Kidney (tissue), 14 donors: Measurements from ENCODE around the gene PLD1. TPM values are rescaled to one million over a fixed set of nuclear protein-coding genes. Genes with fewer than 3 reads are reported as not detected.

Experiments used
- DNase-seq, 5 donors: peaks; one replicate each; pipeline ENCODE4 v3.0.0-alpha.2; 2013 to 2020
- FAIRE-seq: peaks from 2 replicates; lab custom pipeline; 2012; peaks lifted over from hg19 to GRCh38; lab: Jason Lieb, UNC
- H3K27ac ChIP-seq, 2 donors: one replicate each; pipeline ENCODE4 v1.7.0; 2013; ENCODE audit warnings: low read depth in 2 of 2, low read length in 2 of 2, inconsistent platforms in 1 of 2
- H3K27me3 ChIP-seq: one replicate; pipeline ENCODE4 v1.7.1; 2013; ENCODE audit warnings: low read length, inconsistent platforms; ENCODE audit not compliant: control insufficient read depth, insufficient read depth
- H3K36me3 ChIP-seq, 3 donors: one replicate each; pipeline versions ENCODE4 v1.7.0 to v1.7.1; 2013; ENCODE audit warnings: low read length in 3 of 3, control low read depth in 1 of 3, inconsistent platforms in 1 of 3; ENCODE audit not compliant: insufficient read depth in 3 of 3, control insufficient read depth in 2 of 3
- H3K4me1 ChIP-seq, 3 donors: one replicate each; pipeline versions ENCODE4 v1.7.0 to v1.7.1; 2013; ENCODE audit warnings: low read length in 3 of 3, inconsistent platforms in 1 of 3, low read depth in 1 of 3; ENCODE audit not compliant: control insufficient read depth in 2 of 3, insufficient read depth in 2 of 3
- H3K4me3 ChIP-seq, 3 donors: one replicate each; pipeline versions ENCODE4 v1.7.0 to v1.8.1; 2013; ENCODE audit warnings: low read length in 3 of 3, control low read depth in 1 of 3, inconsistent platforms in 1 of 3
- H3K9ac ChIP-seq, 3 donors: one replicate each; pipeline versions ENCODE4 v1.7.0 to v1.7.1; 2013; ENCODE audit warnings: low read length in 3 of 3, control low read depth in 1 of 3, inconsistent platforms in 1 of 3
- H3K9me3 ChIP-seq, 3 donors: one replicate each; pipeline versions ENCODE4 v1.7.0 to v1.7.1; 2013; ENCODE audit warnings: low read length in 3 of 3, control low read depth in 1 of 3, inconsistent platforms in 1 of 3; ENCODE audit not compliant: control insufficient read depth in 2 of 3, insufficient read depth in 1 of 3
- intact Hi-C: fragments of 100-400 bp; cut with DNase I; formaldehyde crosslinking; loops from one replicate; pipeline ENCODE4 v1.11.1; 2022
- polyA plus RNA-seq: library from polyadenylated mRNA; stranded (reverse); fragments of 350-450 nt; fragmentation: Illumina TruSeq; extraction: RNeasy Lipid Tissue Mini Kit (QIAGEN cat#74804); gene quantifications from one replicate; pipeline ENCODE4 v1.2.3, GENCODE V29; 2014; ENCODE audit warnings: low read depth, low replicate concordance; ENCODE audit not compliant: insufficient read depth
- total RNA-seq: library from RNA; stranded (reverse); fragmentation: NEBNext Ultra II Directional; extraction: Animal tissue kit (Norgen Biotek cat#: 25700); gene quantifications from one replicate; pipeline ENCODE4 v1.2.1, GENCODE V29; 2021
- TF ChIP-seq, protein P1 (sequence below): IDR thresholded peaks from 3 replicates; pipeline ENCODE4 v1.5.1; 2012; ENCODE audit warnings: mild to moderate bottlenecking, moderate library complexity, borderline replicate concordance; ENCODE audit not compliant: insufficient read depth; ENCODE audit errors: extremely low read depth
- donor health status: control.
- donor health status: control.
- donor health status: control.
- donor health status: control.
- donor health status: control.
- donor health status: DM: yes; HTN: yes; CAD: no.
- donor health status: Normal renal cell carcinoma (clear cell type).

The PLD1 gene
- total and polyA plus RNA-seq, 2 donors from 2014 or later = 11.2 to 24.3 TPM

- Histone ChIP-seq H3K27me3 (no peaks in the 10 kb centered on the region), H3K4me1 (no peaks in the 10 kb centered on the region), H3K4me3 (no peak overlapping the region), H3K27ac (no peak overlapping the region), H3K9ac (no peak overlapping the region), H3K9me3 (no peaks in the 10 kb centered on the region), H3K36me3 (no peaks in the 10 kb centered on the region)
- TF ChIP-seq, protein P1, sequence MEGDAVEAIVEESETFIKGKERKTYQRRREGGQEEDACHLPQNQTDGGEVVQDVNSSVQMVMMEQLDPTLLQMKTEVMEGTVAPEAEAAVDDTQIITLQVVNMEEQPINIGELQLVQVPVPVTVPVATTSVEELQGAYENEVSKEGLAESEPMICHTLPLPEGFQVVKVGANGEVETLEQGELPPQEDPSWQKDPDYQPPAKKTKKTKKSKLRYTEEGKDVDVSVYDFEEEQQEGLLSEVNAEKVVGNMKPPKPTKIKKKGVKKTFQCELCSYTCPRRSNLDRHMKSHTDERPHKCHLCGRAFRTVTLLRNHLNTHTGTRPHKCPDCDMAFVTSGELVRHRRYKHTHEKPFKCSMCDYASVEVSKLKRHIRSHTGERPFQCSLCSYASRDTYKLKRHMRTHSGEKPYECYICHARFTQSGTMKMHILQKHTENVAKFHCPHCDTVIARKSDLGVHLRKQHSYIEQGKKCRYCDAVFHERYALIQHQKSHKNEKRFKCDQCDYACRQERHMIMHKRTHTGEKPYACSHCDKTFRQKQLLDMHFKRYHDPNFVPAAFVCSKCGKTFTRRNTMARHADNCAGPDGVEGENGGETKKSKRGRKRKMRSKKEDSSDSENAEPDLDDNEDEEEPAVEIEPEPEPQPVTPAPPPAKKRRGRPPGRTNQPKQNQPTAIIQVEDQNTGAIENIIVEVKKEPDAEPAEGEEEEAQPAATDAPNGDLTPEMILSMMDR = peak; percentile 46
- DNase-seq (peak in 1 of 5 donors; percentile 10), FAIRE-seq (no peak)
- intact Hi-C loops = no loop called here
Observed at GRCh38 chr3:171704002-171704401, 106.3 kb downstream of the PLD1 start.

GRCh38 chr3:171703144-171703543 lies 107.1 kb downstream of the PLD1 start:
- no peaks in the 10 kb centered on the region for H3K4me1 ChIP-seq
- no peak overlapping the region for H3K27ac ChIP-seq
- H3K27me3 ChIP-seq = no peaks in the 10 kb centered on the region
- DNase-seq (no peak), FAIRE-seq (no peak)
- no peak overlapping the region for H3K4me3 ChIP-seq
- no peaks in the 10 kb centered on the region for H3K36me3 ChIP-seq
- no peaks in the 10 kb centered on the region for H3K9me3 ChIP-seq
- H3K9ac ChIP-seq = no peak overlapping the region
- intact Hi-C loops = no loop called here
- TF ChIP-seq, protein P1 = no peak

GRCh38 chr3:171700653-171701052 lies 109.6 kb downstream of the PLD1 start:
- TF ChIP-seq, protein P1 = no peak
- no peak for FAIRE-seq
- DNase-seq = no peak

GRCh38 chr3:171700157-171700556 lies 110.1 kb downstream of the PLD1 start:
- H3K27ac ChIP-seq = no peak overlapping the region
- H3K27me3 ChIP-seq = no peaks in the 10 kb centered on the region
- H3K9ac ChIP-seq = no peak overlapping the region
- intact Hi-C loops = no loop called here
- H3K4me3 ChIP-seq = no peak overlapping the region
- H3K4me1 ChIP-seq = no peaks in the 10 kb centered on the region
- H3K9me3 ChIP-seq = no peaks in the 10 kb centered on the region
- TF ChIP-seq, protein P1 = no peak
- FAIRE-seq (no peak), DNase-seq (no peak)
- H3K36me3 ChIP-seq = no peaks in the 10 kb centered on the region

More at GRCh38 chr3:171700653-171701052, 109.6 kb downstream of the PLD1 start:
- Histone ChIP-seq H3K27ac (no peak overlapping the region), H3K4me3 (no peak overlapping the region), H3K9ac (no peak overlapping the region), H3K27me3 (no peaks in the 10 kb centered on the region), H3K4me1 (no peaks in the 10 kb centered on the region), H3K9me3 (no peaks in the 10 kb centered on the region), H3K36me3 (no peaks in the 10 kb centered on the region)
- intact Hi-C loops = no loop called here
